PC-3 (cell line): ENCODE data around the gene CAPZB.

ENCODE experiments used
- CTCF ChIP-seq: fragments of 300-600 bp; sonication (generic); conservative IDR thresholded peaks from 2 replicates; pipeline ENCODE4 v1.5.1; 2017; ENCODE audit warnings: antibody characterized with exemption, low read depth, mild to moderate bottlenecking, low read length
- EZH2 ChIP-seq: fragments of 300-600 bp; sonication (generic); IDR thresholded peaks from one replicate; pipeline ENCODE4 v1.6.1; 2017; ENCODE audit warnings: antibody characterized with exemption, mild to moderate bottlenecking, low read length; ENCODE audit not compliant: unreplicated experiment

GRCh38 chr1:19361611-19362147 lies 123.7 kb downstream of the CAPZB start:
- TF ChIP-seq CTCF (no peak), EZH2 (no peak)
